ENCODE measurements around the gene LPAR4. TPM values are rescaled to one million over a fixed set of nuclear protein-coding genes. Genes with fewer than 3 reads are reported as not detected.

The LPAR4 gene
- total RNA-seq, 1 experiment from 2014 or later, result 6.4 TPM

Other genes starting within 250 kb of the LPAR4 start
- gene RTL3, start 88.4 kb upstream of the LPAR4 start, total RNA-seq (2021), result not detected in 2 replicates
- not detected in 2 replicates for gene P2RY10, start 197.7 kb downstream of the LPAR4 start, total RNA-seq (2021)